ENCODE results near the gene S1PR4. TPM values are rescaled to one million over a fixed set of nuclear protein-coding genes. Genes with fewer than 3 reads are reported as not detected.

The S1PR4 gene
- total and polyA plus RNA-seq, 2 of the 13 experiments (the other 11 are each of a cell fraction or from before 2014, with no cell fraction given), result 0.07 to 0.09 TPM

DNA sequence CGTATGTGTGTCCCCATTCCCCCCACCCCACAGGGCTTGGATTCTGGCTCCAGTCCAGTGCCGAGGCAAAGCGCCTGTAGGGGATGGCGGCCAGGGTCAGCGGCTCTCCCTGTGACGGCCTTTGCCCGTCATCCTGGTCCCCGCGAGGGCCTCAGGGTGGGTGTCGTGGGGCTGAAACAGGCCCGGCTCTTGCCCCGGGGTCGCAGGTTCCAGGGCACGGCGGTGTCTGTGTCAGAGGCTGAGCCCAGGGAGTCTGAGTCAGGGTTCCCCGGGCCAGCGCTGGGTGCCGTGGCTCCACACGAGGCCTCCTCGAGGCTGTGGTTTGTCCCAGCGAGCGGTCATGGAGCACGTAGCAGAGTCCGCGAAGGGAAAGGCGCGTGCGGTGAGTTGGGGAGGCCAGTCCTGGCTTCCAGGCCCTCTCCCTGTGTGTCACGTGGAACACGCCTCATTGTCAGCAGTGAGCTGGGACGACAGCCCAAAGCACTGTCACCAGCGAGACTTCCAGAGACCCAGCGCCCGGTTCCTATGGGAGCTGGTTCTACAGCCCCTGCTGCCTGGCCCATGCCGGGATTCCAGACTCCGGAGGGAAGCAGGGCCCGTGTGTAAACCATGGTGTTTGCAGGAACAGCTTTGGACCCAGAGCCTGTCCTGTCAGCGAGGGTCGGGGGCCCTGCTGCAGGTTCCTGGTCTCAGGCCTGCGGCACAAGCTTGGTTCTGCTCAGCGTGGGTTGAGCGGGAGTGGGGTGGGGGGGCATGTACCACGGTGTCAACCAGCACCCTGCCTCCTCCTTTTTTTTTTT is 20.5 kb downstream of the S1PR4 start:
- Histone ChIP-seq H4K20me1 (ENCODE audit: insufficient read depth, low read length) (no peaks in the 10 kb centered on the region), H3K9ac (ENCODE audit: insufficient read depth, low read depth, low read length) (no peak overlapping the region), H3K4me2 (ENCODE audit: low read depth, low read length) (no peak overlapping the region), H3K36me3 (replicated peaks in 1 of 2; ENCODE audit: control insufficient read depth in 1 of 2, insufficient read depth in 2 of 2, low read length in 2 of 2) (peaks cover 3 to 18% of the 10 kb centered on the region in 2 experiments; a peak in 3 of 5 replicates), H3K27ac (ENCODE audit: extremely low read length, insufficient read depth, low read length) (no peak overlapping the region), H3K9me3 (ENCODE audit: low read length) (no peaks in the 10 kb centered on the region), H3K4me3 (replicated peaks in 1 of 3; ENCODE audit: insufficient read depth in 1 of 3, low read depth in 2 of 3, low read length in 3 of 3) (no peak overlapping the region), H3K4me1 (ENCODE audit: insufficient read depth, low read length) (no peaks in the 10 kb centered on the region), H2AFZ (ENCODE audit: low read length) (no peak overlapping the region), H3K27me3 (ENCODE audit: control insufficient read depth in 1 of 2, insufficient read depth in 2 of 2, low read length in 2 of 2) (no peaks in the 10 kb centered on the region), H3K79me2 (ENCODE audit: insufficient read depth, low read length) (no peaks in the 10 kb centered on the region)
- ATAC-seq, result no peak
- no peak for DNase-seq (ENCODE audit: low spot score)
- in situ Hi-C loops (cut with HindIII; ENCODE audit: extremely low pct_ligation_motif_present, low pct_unique_long_range_greater_than_20kb), result no loop called here
- intact Hi-C loops (cut with micrococcal nuclease; ENCODE audit: unreplicated experiment), result no loop called here
- no peak for FAIRE-seq
- ChIA-PET CTCF (ENCODE audit: low intra/inter-chr PET ratio, low total read pairs) (no interaction called here), POLR2A (no interaction called here)
- no peak for TF ChIP-seq ISX (CRISPR knock-in tag; conservative IDR thresholded peaks at IDR 0.05)
- TF ChIP-seq RBFOX2 (IDR thresholded peaks at IDR 0.05; ENCODE audit: low read depth, low read length), result 0 out of 2 replicates have a peak, but pooled peaks have one; percentile 50
- TF ChIP-seq GATAD1 (CRISPR knock-in tag; IDR thresholded peaks at IDR 0.05), result no peak
- TF ChIP-seq ZNF431 (CRISPR knock-in tag; IDR thresholded peaks at IDR 0.05; ENCODE audit: borderline replicate concordance, low read depth), result no peak
- TF ChIP-seq, protein P1, sequence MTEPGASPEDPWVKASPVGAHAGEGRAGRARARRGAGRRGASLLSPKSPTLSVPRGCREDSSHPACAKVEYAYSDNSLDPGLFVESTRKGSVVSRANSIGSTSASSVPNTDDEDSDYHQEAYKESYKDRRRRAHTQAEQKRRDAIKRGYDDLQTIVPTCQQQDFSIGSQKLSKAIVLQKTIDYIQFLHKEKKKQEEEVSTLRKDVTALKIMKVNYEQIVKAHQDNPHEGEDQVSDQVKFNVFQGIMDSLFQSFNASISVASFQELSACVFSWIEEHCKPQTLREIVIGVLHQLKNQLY (CRISPR knock-in tag; IDR thresholded peaks at IDR 0.05), result no peak
- no peak for TF ChIP-seq MZF1 (CRISPR knock-in tag; IDR thresholded peaks at IDR 0.05; ENCODE audit: borderline replicate concordance)
- no peak for TF ChIP-seq ZNF562 (CRISPR knock-in tag; IDR thresholded peaks at IDR 0.05; ENCODE audit: borderline replicate concordance)
- TF ChIP-seq EED (CRISPR knock-in tag; IDR thresholded peaks at IDR 0.05), result no peak
- no peak for TF ChIP-seq ZNF773 (CRISPR knock-in tag; IDR thresholded peaks at IDR 0.05; ENCODE audit: borderline replicate concordance)
- TF ChIP-seq, protein P2, sequence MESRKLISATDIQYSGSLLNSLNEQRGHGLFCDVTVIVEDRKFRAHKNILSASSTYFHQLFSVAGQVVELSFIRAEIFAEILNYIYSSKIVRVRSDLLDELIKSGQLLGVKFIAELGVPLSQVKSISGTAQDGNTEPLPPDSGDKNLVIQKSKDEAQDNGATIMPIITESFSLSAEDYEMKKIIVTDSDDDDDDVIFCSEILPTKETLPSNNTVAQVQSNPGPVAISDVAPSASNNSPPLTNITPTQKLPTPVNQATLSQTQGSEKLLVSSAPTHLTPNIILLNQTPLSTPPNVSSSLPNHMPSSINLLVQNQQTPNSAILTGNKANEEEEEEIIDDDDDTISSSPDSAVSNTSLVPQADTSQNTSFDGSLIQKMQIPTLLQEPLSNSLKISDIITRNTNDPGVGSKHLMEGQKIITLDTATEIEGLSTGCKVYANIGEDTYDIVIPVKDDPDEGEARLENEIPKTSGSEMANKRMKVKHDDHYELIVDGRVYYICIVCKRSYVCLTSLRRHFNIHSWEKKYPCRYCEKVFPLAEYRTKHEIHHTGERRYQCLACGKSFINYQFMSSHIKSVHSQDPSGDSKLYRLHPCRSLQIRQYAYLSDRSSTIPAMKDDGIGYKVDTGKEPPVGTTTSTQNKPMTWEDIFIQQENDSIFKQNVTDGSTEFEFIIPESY (CRISPR knock-in tag; IDR thresholded peaks at IDR 0.05), result 0 out of 2 replicates have a peak, but pooled peaks have one; percentile 35
- TF ChIP-seq AGO2 (optimal IDR thresholded peaks at IDR 0.05; ENCODE audit: low read depth, low read length), result peak; percentile 77
- TF ChIP-seq, protein P3, sequence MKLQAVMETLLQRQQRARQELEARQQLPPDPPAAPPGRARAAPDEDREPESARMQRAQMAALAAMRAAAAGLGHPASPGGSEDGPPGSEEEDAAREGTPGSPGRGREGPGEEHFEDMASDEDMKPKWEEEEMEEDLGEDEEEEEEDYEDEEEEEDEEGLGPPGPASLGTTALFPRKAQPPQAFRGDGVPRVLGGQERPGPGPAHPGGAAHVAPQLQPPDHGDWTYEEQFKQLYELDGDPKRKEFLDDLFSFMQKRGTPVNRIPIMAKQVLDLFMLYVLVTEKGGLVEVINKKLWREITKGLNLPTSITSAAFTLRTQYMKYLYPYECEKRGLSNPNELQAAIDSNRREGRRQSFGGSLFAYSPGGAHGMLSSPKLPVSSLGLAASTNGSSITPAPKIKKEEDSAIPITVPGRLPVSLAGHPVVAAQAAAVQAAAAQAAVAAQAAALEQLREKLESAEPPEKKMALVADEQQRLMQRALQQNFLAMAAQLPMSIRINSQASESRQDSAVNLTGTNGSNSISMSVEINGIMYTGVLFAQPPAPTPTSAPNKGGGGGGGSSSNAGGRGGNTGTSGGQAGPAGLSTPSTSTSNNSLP (IDR thresholded peaks at IDR 0.05; ENCODE audit: low read depth, low read length), result no peak
- no peak for TF ChIP-seq SMARCC2 (IDR thresholded peaks at IDR 0.05)
- 95% methylated on average over 24 of the region's 43 CpGs for WGBS (ENCODE audit: low lambda C conversion rate)
- BruUV-seq (replicated peaks), result no TSS peak

Data from HepG2 (cell line).